Parathyroid adenoma (tissue), 2 donors: Measurements from ENCODE around the gene DIAPH3.
"Not testable (repeated sequence)": the region's sequence is repeated elsewhere in the genome, so short reads cannot be mapped to it uniquely, and the experiment has no call there.

Experiments
- H2AFZ ChIP-seq: fragments of 300-600 bp; sonication (generic); one replicate; pipeline ENCODE4 v1.7.0; 2017; ENCODE audit warnings: antibody characterized with exemption, mild to moderate bottlenecking
- H3K27ac ChIP-seq: fragments of 300-600 bp; sonication (generic); one replicate; pipeline ENCODE4 v1.7.0; 2017
- H3K27me3 ChIP-seq: fragments of 300-600 bp; sonication (generic); one replicate; pipeline ENCODE4 v1.7.0; 2017; ENCODE audit warnings: low read length; ENCODE audit not compliant: control insufficient read depth, insufficient read depth
- H3K36me3 ChIP-seq: fragments of 300-600 bp; sonication (generic); one replicate; pipeline ENCODE4 v1.7.0; 2017; ENCODE audit warnings: low read length; ENCODE audit not compliant: control insufficient read depth, insufficient read depth
- H3K4me1 ChIP-seq: fragments of 300-600 bp; sonication (generic); one replicate; pipeline ENCODE4 v1.7.0; 2017; ENCODE audit warnings: control low read depth
- H3K4me2 ChIP-seq: fragments of 300-600 bp; sonication (generic); one replicate; pipeline ENCODE4 v1.7.0; 2017; ENCODE audit warnings: low read length
- H3K4me3 ChIP-seq: fragments of 300-600 bp; sonication (generic); one replicate; pipeline ENCODE4 v1.7.0; 2017; ENCODE audit warnings: low read depth, low read length
- H3K79me2 ChIP-seq: fragments of 300-600 bp; sonication (generic); one replicate; pipeline ENCODE4 v1.7.0; 2017; ENCODE audit warnings: control low read depth
- H3K9ac ChIP-seq: fragments of 300-600 bp; sonication (generic); one replicate; pipeline ENCODE4 v1.7.0; 2017; ENCODE audit warnings: mild to moderate bottlenecking
- H3K9me3 ChIP-seq: fragments of 300-600 bp; sonication (generic); one replicate; pipeline ENCODE4 v1.7.0; 2017; ENCODE audit warnings: low read length; ENCODE audit not compliant: control insufficient read depth
- CTCF ChIP-seq: fragments of 300-600 bp; sonication (generic); IDR thresholded peaks from one replicate; pipeline ENCODE4 v1.7.0; 2017; ENCODE audit warnings: antibody characterized with exemption, mild to moderate bottlenecking
- donor health status: primary hyperparathyroidism.

Gene DIAPH3

GRCh38 chr13:60061737-60062136 lies 102.0 kb downstream of the DIAPH3 start:
- Histone ChIP-seq H3K27ac (no peak overlapping the region), H3K4me3 (no peak overlapping the region), H3K36me3 (no peaks in the 10 kb centered on the region), H3K9me3 (no peaks in the 10 kb centered on the region), H3K4me1 (no peaks in the 10 kb centered on the region), H2AFZ (no peak overlapping the region), H3K27me3 (no peaks in the 10 kb centered on the region), H3K79me2 (no peaks in the 10 kb centered on the region), H3K9ac (no peak overlapping the region), H3K4me2 (no peak overlapping the region)
- TF ChIP-seq CTCF: no peak

GRCh38 chr13:60051754-60052285 lies 111.9 kb downstream of the DIAPH3 start:
- Histone ChIP-seq H3K4me3 (no peak overlapping the region), H3K27me3 (no peaks in the 10 kb centered on the region), H2AFZ (no peak overlapping the region), H3K4me2 (no peak overlapping the region), H3K79me2 (no peaks in the 10 kb centered on the region), H3K9ac (no peak overlapping the region), H3K9me3 (no peaks in the 10 kb centered on the region), H3K27ac (no peak overlapping the region), H3K4me1 (no peaks in the 10 kb centered on the region), H3K36me3 (no peaks in the 10 kb centered on the region)
- TF ChIP-seq CTCF: no peak

- not testable (repeated sequence) for H3K4me3 ChIP-seq, H3K27ac ChIP-seq, H3K9me3 ChIP-seq
Observed at GRCh38 chr13:60048353-60048752, 115.4 kb downstream of the DIAPH3 start.

GRCh38 chr13:60047918-60048317 lies 115.8 kb downstream of the DIAPH3 start:
- Histone ChIP-seq H3K4me3 (no peak overlapping the region), H3K79me2 (no peaks in the 10 kb centered on the region), H3K9ac (no peak overlapping the region), H3K36me3 (no peaks in the 10 kb centered on the region), H3K27me3 (no peaks in the 10 kb centered on the region), H3K4me1 (no peaks in the 10 kb centered on the region), H3K27ac (no peak overlapping the region), H2AFZ (no peak overlapping the region), H3K4me2 (no peak overlapping the region), H3K9me3 (no peaks in the 10 kb centered on the region)
- no peak for TF ChIP-seq CTCF

More at GRCh38 chr13:60048353-60048752, 115.4 kb downstream of the DIAPH3 start:
- not testable (repeated sequence) for H3K9ac ChIP-seq, H3K27me3 ChIP-seq, H3K4me1 ChIP-seq, H3K36me3 ChIP-seq, H2AFZ ChIP-seq, H3K4me2 ChIP-seq, H3K79me2 ChIP-seq

- no peak for TF ChIP-seq CTCF
- no peaks in the 10 kb centered on the region for H3K36me3 ChIP-seq
- no peak overlapping the region for H3K9ac ChIP-seq
- no peak overlapping the region for H3K27ac ChIP-seq
- no peaks in the 10 kb centered on the region for H3K9me3 ChIP-seq
- no peaks in the 10 kb centered on the region for H3K27me3 ChIP-seq
- no peaks in the 10 kb centered on the region for H3K79me2 ChIP-seq
- no peak overlapping the region for H3K4me2 ChIP-seq
- no peak overlapping the region for H2AFZ ChIP-seq
- H3K4me1 ChIP-seq: no peaks in the 10 kb centered on the region
- H3K4me3 ChIP-seq: no peak overlapping the region
Observed at GRCh38 chr13:60044321-60044720, 119.4 kb downstream of the DIAPH3 start.
